ENCODE measurements around the gene NTSR1.

Gene NTSR1

GRCh38 chr20:62805711-62806382 is 97.2 kb downstream of the NTSR1 start:
- peaks cover 43% of the 10 kb centered on the region for H3K79me2 ChIP-seq (ENCODE audit: insufficient read depth, low read length)

GRCh38 chr20:62806383-62807050 is 97.9 kb downstream of the NTSR1 start:
- TF ChIP-seq EZH2phosphoT487 (IDR thresholded peaks at IDR 0.05; ENCODE audit: borderline replicate concordance) (no peak), CTCF (conservative IDR thresholded peaks at IDR 0.05; ENCODE audit: low read length) (no peak)
- no peaks in the 10 kb centered on the region for H3K27me3 ChIP-seq (ENCODE audit: insufficient read depth, low read length, poor library complexity, severe bottlenecking)
- peaks cover 21% of the 10 kb centered on the region; the same call in 1 of the 2 replicates for H3K36me3 ChIP-seq (ENCODE audit: insufficient read depth, low read length)
- H3K79me2 ChIP-seq (ENCODE audit: insufficient read depth, low read length): peaks cover 43% of the 10 kb centered on the region
- H3K9me3 ChIP-seq (ENCODE audit: insufficient read depth, low read depth, low read length): no peaks in the 10 kb centered on the region
- peak overlapping the region; percentile 77 for H3K9ac ChIP-seq (ENCODE audit: low read depth, low read length, poor library complexity, severe bottlenecking)
- H3K4me2 ChIP-seq (ENCODE audit: low read depth, low read length, poor library complexity, severe bottlenecking): peak overlapping the region; percentile 91
- H3F3A ChIP-seq (ENCODE audit: low read depth): peaks cover 6% of the 10 kb centered on the region; the same call in 1 of the 2 replicates
- H4K20me1 ChIP-seq (ENCODE audit: insufficient read depth, low read length, poor library complexity, severe bottlenecking): peaks cover 40% of the 10 kb centered on the region
- H3K4me3 ChIP-seq (ENCODE audit: low read length, poor library complexity, severe bottlenecking): peak overlapping the region; percentile 82
- H3K4me1 ChIP-seq (ENCODE audit: insufficient read depth, low read length, poor library complexity, severe bottlenecking): peaks cover 32% of the 10 kb centered on the region
- H3K9me2 ChIP-seq (replicated peaks; ENCODE audit: low read depth, low read length): no peaks in the 10 kb centered on the region
- no peak overlapping the region for H2AFZ ChIP-seq (ENCODE audit: low read length)

More at GRCh38 chr20:62805711-62806382, 97.2 kb downstream of the NTSR1 start:
- peaks cover 24% of the 10 kb centered on the region; the same call in 1 of the 2 replicates for H3K36me3 ChIP-seq (ENCODE audit: insufficient read depth, low read length)
- peaks cover 40% of the 10 kb centered on the region for H4K20me1 ChIP-seq (ENCODE audit: insufficient read depth, low read length, poor library complexity, severe bottlenecking)
- no peaks in the 10 kb centered on the region for H3K27me3 ChIP-seq (ENCODE audit: insufficient read depth, low read length, poor library complexity, severe bottlenecking)
- peak overlapping the region; percentile 77 for H3K9ac ChIP-seq (ENCODE audit: low read depth, low read length, poor library complexity, severe bottlenecking)
- H3F3A ChIP-seq (ENCODE audit: low read depth): peaks cover 6% of the 10 kb centered on the region; the same call in 1 of the 2 replicates
- no peaks in the 10 kb centered on the region for H3K9me2 ChIP-seq (replicated peaks; ENCODE audit: low read depth, low read length)
- peaks cover 32% of the 10 kb centered on the region for H3K4me1 ChIP-seq (ENCODE audit: insufficient read depth, low read length, poor library complexity, severe bottlenecking)
- TF ChIP-seq EZH2phosphoT487 (IDR thresholded peaks at IDR 0.05; ENCODE audit: borderline replicate concordance): no peak
- no peak for TF ChIP-seq CTCF (conservative IDR thresholded peaks at IDR 0.05; ENCODE audit: low read length)
- peak overlapping the region; percentile 82 for H3K4me3 ChIP-seq (ENCODE audit: low read length, poor library complexity, severe bottlenecking)
- no peaks in the 10 kb centered on the region for H3K9me3 ChIP-seq (ENCODE audit: insufficient read depth, low read depth, low read length)
- peak overlapping the region; percentile 91 for H3K4me2 ChIP-seq (ENCODE audit: low read depth, low read length, poor library complexity, severe bottlenecking)
- no peak overlapping the region for H2AFZ ChIP-seq (ENCODE audit: low read length)

GRCh38 chr20:62807444-62808210 is 99.0 kb downstream of the NTSR1 start:
- Histone ChIP-seq H3K9me2 (replicated peaks; ENCODE audit: low read depth, low read length) (no peaks in the 10 kb centered on the region), H3K27me3 (ENCODE audit: insufficient read depth, low read length, poor library complexity, severe bottlenecking) (no peaks in the 10 kb centered on the region), H3K9me3 (ENCODE audit: insufficient read depth, low read depth, low read length) (no peaks in the 10 kb centered on the region), H3K4me3 (ENCODE audit: low read length, poor library complexity, severe bottlenecking) (peak overlapping the region; percentile 82), H2AFZ (ENCODE audit: low read length) (no peak overlapping the region), H3K79me2 (ENCODE audit: insufficient read depth, low read length) (peaks cover 43% of the 10 kb centered on the region), H3K4me2 (ENCODE audit: low read depth, low read length, poor library complexity, severe bottlenecking) (peak overlapping the region; percentile 91), H3K9ac (ENCODE audit: low read depth, low read length, poor library complexity, severe bottlenecking) (peak overlapping the region; percentile 77), H4K20me1 (ENCODE audit: insufficient read depth, low read length, poor library complexity, severe bottlenecking) (peaks cover 40% of the 10 kb centered on the region), H3K4me1 (ENCODE audit: insufficient read depth, low read length, poor library complexity, severe bottlenecking) (peaks cover 32% of the 10 kb centered on the region), H3K36me3 (ENCODE audit: insufficient read depth, low read length) (peaks cover 28% of the 10 kb centered on the region; the same call in 1 of the 2 replicates), H3F3A (ENCODE audit: low read depth) (peaks cover 6% of the 10 kb centered on the region; the same call in 1 of the 2 replicates)
- TF ChIP-seq EZH2phosphoT487 (IDR thresholded peaks at IDR 0.05; ENCODE audit: borderline replicate concordance): no peak
- TF ChIP-seq CTCF (conservative IDR thresholded peaks at IDR 0.05; ENCODE audit: low read length): no peak

Data from Loucy (cell line).